ENCODE results near the gene FTSJ3. TPM values are rescaled to one million over a fixed set of nuclear protein-coding genes. Genes with fewer than 3 reads are reported as not detected.
A peak's percentile ranks its signal among the peaks of the same experiment; 100 is the strongest.

The FTSJ3 gene
- total RNA-seq, 1 donor from 2014 or later, result 45.5 TPM

DNA sequence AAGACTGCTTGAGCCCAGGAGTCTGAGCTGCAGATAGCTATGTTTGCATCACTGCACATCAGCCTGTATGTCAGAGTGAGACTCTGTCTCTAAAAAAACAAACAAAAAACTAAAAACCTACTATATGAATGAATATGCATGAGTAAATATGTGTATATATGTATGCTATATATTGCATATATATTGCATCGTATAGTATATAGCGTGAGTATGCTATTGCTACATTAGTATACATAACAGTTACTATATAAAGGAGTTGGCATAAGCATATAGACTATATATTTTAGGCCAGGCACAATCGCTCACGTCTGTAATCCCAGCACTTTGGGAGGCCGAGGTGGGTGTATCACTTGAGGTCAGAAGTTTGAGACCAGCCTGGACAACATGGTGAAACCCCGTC lies 37.4 kb downstream of the FTSJ3 start:
- DNase-seq (ENCODE audit: low spot score), result no peak

DNA sequence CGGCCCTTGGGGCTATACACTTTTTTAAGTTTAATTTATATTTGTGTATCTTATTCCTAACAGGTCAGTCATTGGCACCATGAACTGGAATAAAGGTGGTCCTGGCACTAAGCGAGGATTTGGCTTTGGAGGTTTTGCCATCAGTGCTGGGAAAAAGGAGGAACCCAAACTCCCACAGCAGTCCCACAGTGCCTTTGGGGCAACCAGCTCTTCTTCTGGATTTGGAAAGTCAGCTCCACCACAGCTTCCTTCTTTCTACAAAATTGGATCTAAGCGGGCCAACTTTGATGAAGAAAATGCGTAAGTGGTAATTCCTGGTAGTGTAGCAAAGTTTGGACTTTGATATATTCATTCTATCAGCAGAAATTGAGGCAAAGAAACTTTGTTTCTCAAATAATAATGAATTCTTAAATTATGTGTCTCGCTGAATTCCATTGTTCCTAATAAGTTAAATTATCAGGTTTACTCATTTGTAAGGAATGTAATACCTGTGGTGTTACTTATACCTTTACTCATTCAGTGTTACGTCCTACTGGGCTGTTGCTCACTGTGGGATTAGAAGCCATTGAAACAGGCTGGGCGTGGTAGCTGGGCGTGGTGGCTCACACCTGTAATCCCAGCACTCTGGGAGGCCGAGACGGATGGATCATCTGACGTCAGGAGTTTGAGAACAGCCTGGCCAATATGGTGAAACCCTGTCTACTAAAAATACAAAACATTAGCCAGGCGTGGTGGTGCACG lies 40.3 kb downstream of the FTSJ3 start:
- DNase-seq (ENCODE audit: low spot score), result no peak

DNA sequence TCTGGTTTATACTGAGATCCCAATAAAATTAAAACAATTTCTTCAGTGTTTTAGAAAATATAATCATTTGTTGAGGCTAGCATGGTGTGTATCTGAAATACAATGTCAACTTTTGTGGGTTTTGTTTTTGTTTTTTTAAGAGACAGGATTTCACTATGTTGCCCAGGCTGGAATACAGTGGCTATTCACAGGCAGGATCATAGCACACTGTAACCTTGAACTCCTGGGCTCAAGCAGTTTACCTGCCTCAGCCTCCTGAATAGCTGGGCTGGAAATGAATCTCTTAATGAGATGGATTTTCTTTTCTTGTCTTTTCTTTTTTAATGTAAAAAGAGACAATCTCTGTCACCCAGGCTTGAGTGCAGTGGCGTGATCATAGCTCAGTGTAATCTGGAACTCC lies 41.3 kb downstream of the FTSJ3 start:
- DNase-seq (ENCODE audit: low spot score), result no peak

DNA sequence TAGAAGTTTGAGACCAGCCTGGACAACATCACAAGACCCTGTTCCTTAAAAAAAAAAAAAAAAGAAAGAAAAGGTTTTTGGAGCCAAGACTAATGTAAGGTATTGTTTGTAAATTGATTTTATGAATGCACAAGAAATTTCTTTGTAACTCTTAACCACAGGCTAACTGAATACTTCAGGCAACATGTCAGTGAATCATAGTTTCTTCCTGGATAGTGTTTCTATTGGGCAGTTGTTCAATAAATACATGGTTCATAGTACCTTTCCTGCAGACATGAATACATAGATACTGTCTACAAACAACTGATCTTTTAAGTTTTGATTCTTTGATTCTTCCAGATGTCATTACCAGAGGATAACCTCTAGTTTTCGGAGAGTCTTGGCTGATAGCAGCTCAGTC lies 41.9 kb downstream of the FTSJ3 start:
- no peak for DNase-seq (ENCODE audit: low spot score)

DNA sequence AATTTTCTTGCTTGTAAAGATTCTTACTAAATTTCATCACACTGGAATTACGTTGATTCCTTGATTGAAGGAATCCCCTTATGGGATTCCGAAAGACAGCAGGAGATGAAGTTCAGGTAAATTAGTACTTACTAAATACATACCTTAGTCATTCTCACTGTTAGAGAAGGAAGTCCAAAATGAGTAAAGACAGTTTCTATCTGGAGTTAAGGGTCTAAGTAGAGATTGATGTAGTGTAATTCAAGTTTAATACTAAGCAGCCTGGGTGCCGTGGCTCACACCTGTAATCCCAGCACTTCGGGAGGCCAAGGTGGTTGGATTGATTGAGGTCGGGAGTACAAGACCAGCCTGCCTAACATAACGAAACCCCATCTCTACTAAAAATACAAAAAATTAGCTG lies 43.9 kb downstream of the FTSJ3 start:
- DNase-seq (ENCODE audit: low spot score), result no peak

- DNase-seq (ENCODE audit: low spot score), result no peak
These were observed 46.5 kb downstream of the FTSJ3 start for GRCh38 chr17:63780928-63781327.

DNA sequence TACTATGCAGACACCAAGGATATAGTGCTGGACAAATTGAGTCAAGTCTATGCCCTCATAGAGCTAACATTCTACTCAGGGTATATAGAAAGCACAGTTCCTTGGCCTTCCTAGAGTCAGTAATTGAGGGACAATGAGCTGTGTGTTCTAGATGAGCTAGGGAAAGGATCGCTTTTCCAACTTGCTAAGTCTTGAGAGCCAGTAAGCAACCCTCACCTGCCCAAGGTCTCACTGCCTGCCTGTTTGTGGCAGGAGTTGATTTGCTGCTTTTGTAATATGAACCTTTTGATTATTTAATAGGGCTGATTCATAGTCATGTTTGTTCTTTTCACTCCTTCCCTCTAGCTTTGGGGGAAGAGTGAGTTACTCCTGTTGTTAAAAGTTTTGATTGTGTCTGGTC lies 47.0 kb downstream of the FTSJ3 start:
- DNase-seq (ENCODE audit: low spot score), result no peak

- DNase-seq (ENCODE audit: low spot score), result no peak
These were observed 52.0 kb downstream of the FTSJ3 start for GRCh38 chr17:63775420-63775819.

DNA sequence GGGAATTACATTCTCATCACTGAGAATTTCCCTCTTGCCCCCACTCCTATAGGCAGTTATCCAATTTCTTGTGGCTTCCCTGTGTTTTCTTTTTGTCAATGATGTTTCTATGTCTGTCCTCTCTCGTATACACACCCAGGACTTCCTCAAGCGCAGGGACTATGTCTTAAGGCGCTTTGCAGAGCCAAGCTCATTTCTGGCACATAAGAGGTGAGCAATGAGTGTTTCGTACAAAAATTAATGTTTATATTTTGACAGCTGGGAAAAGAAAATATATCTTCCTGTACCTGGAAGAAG lies 52.5 kb downstream of the FTSJ3 start:
- DNase-seq (ENCODE audit: low spot score), result peak; percentile 16

- DNase-seq (ENCODE audit: low spot score), result peak; percentile 59
These were observed 53.1 kb downstream of the FTSJ3 start, which contains the start of gene DDX42 for GRCh38 chr17:63774141-63774968. Gene DDX42, plus strand, starts transcription at chr17:63774170. Its CDS starts 12,880 bp downstream, at chr17:63787050.

DNA sequence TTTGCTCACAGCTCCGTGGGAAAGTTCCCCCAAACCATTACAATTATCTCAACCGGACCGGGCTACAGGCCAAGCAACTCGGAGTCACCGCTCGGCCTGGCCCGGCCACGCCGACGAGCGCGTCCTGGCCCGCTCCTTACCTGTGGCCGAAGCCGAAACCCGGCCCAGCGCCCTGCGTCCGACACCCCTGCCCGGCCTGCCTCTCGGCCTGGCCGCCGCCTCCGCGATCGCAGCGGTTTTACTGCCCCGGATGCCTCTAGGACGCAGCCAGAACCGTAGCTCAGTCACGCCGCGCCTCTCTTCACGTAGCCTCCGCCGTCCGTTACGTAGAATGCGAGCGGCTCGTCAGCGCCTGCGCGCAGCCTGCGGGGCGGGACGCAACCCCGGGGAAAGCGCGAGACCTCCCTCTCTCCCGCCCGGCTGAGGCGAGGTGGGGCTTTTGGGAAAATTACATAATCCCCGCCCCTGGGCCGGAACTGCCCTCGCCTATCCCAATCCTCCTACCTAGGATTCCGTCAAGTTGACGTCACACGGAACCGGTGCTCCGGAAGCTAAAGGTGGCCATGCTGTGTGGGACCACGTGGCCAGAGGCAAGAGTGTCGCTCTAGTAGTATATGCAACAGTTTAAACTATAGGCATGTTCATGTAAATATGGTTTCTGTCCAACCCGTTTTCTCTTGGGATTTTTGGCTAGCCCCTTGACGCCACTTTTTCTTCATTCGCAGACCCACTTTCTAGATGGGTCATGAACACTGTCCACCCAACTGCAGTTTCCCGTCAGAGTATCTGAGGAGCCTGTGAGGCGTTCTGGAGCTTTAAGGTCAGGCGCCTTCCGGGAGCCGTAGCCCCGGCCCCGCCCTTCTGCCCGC lies 54.0 kb downstream of the FTSJ3 start, which contains the start of gene CCDC47:
TSS of gene CCDC47 (minus strand) at position 326 of the 869 bp plus-strand sequence. CDS start 7,422 bp downstream, outside the sequence.
- DNase-seq (ENCODE audit: low spot score), result peak; percentile 100

DNA sequence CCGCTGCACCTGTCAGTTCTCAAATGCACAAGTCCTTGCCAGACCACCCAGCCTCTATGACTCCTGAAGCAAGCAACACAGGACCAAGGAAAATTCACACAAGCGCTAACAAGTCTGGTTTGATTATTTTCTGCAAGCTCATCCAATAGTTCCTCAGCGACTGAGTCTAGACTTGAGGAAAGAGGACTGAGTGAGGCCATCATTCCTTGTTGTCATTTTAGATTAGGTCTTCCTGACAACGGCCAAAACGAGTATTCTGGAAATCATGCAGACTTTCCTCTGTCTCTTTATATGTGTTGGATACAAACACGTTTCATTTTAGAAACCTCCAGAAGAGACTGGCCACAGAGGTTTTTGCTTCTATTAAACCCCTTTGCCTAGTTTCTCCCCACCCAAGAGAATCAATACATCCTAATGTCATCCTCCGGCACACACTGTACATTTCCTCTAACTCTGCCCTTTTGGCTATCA lies 54.6 kb downstream of the FTSJ3 start:
- peak; percentile 44 for DNase-seq (ENCODE audit: low spot score)

Other genes with a start within 250 kb of the FTSJ3 start
- 9.4 TPM for gene TACO1, start 226.8 kb downstream of the FTSJ3 start, total RNA-seq (ENCODE audit: insufficient read depth, low replicate concordance)
- 33.7 TPM for gene MAP3K3, start 205.2 kb downstream of the FTSJ3 start, total RNA-seq (ENCODE audit: insufficient read depth, low replicate concordance)
- gene LIMD2, start 127.5 kb downstream of the FTSJ3 start, total RNA-seq (ENCODE audit: insufficient read depth, low replicate concordance), result 3.6 TPM
- 10.6 TPM for gene STRADA, start 85.9 kb downstream of the FTSJ3 start, total RNA-seq (ENCODE audit: insufficient read depth, low replicate concordance)
- 58.5 TPM for gene CCDC47, start 54.1 kb downstream of the FTSJ3 start, total RNA-seq (ENCODE audit: insufficient read depth, low replicate concordance)
- 79.2 TPM for gene DDX42, start 53.5 kb downstream of the FTSJ3 start, total RNA-seq (ENCODE audit: insufficient read depth, low replicate concordance)
- 42.1 TPM for gene PSMC5, start 232 bp downstream of the FTSJ3 start, total RNA-seq (ENCODE audit: insufficient read depth, low replicate concordance)
- gene SMARCD2, start 15.0 kb upstream of the FTSJ3 start, total RNA-seq (ENCODE audit: insufficient read depth, low replicate concordance), result 103 TPM
- 4.3 TPM for gene CSH2, start 46.0 kb upstream of the FTSJ3 start, total RNA-seq (ENCODE audit: insufficient read depth, low replicate concordance)
- 4.1 TPM for gene GH2, start 54.3 kb upstream of the FTSJ3 start, total RNA-seq (ENCODE audit: insufficient read depth, low replicate concordance)
- 0.72 TPM for gene CSH1, start 68.9 kb upstream of the FTSJ3 start, total RNA-seq (ENCODE audit: insufficient read depth, low replicate concordance)
- gene CSHL1, start 83.6 kb upstream of the FTSJ3 start, total RNA-seq (ENCODE audit: insufficient read depth, low replicate concordance), result 5.5 TPM
- not detected for gene GH1, start 91.2 kb upstream of the FTSJ3 start, total RNA-seq (ENCODE audit: insufficient read depth, low replicate concordance)
- gene CD79B, start 104.7 kb upstream of the FTSJ3 start, total RNA-seq (ENCODE audit: insufficient read depth, low replicate concordance), result not detected
- under 0.01 TPM for gene SCN4A, start 145.3 kb upstream of the FTSJ3 start, total RNA-seq (ENCODE audit: insufficient read depth, low replicate concordance)
- not detected for gene PRR29, start 170.7 kb upstream of the FTSJ3 start, total RNA-seq (ENCODE audit: insufficient read depth, low replicate concordance)
- 7.2 TPM for gene ICAM2, start 193.0 kb upstream of the FTSJ3 start, total RNA-seq (ENCODE audit: insufficient read depth, low replicate concordance)

All from umbilical cord (tissue), 2 donors.